ENCODE measurements around the gene CCNF.

Gene CCNF

DNA sequence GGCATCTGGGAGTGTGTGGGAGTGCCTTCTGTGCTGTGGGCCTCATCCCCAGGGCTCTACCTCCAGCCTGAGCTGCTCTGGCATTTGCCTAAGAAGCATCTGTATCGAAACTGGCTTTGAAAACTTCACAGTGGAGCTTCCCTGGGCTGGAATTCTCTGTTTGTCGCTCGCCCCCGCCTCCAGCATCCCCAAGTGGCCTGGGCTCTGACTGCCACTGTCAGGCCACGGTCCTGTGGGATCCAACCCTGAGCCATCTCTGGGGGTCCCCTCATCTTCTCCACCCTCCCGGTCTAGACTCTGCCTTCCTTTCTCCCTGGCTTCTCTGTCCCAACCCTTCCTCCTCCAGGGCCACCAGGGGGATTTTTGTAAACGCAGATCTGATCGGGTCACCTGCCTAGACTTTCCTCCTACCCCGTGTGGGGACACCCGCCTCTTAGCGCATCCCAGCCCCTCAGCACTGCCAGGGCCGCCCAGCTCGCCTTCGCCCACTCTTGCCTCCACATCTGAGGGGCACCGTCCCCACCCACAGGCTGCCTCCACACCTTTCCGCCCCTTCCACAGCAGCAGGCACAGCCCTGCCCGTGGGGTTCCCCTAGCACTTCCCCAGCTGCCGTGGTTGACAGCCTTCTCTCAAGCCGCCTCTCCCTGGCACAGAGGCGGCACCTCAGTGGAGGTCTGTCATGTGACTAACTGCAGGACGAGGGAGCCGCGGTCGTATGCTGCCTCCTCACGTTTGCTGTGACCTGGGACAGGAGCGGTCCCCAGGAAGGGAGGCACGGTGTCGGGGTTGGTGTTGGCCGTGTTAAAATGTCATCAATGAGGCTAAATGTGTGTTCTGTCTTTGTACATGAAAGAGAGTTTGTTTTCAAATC, 57.6 kb downstream of the CCNF start:
- TF ChIP-seq CTCF (IDR thresholded peaks at IDR 0.05; ENCODE audit: low read depth, low read length, missing control alignments) = no peak
- no peak overlapping the region for H3K4me3 ChIP-seq (replicated peaks; ENCODE audit: low read depth, low read length)

DNA sequence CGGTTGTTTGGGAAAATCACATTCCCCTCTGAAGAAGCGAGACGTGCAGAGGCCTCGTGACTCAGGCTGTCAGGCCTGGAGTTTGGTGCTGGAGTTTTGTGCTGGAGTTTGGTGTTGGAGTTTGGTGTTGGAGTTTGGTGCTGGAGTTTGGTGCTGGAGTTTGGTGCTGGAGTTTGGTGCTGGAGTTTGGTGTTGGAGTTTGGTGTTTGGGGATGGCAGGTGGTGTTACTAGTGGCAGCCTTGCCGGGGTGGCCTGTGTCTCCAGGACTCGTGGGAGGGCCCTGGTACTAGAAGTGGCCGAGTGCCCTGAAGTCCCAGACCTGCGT, 58.2 kb downstream of the CCNF start:
- no peak overlapping the region for H3K4me3 ChIP-seq (replicated peaks; ENCODE audit: low read depth, low read length)
- DNase-seq (ENCODE audit: extremely low read depth, low read depth) = no peak
- no peak for TF ChIP-seq CTCF (IDR thresholded peaks at IDR 0.05; ENCODE audit: low read depth, low read length, missing control alignments)

More for the DNA sequence above, 57.6 kb downstream of the CCNF start:
- no peak for DNase-seq (ENCODE audit: extremely low read depth, low read depth)

- TF ChIP-seq CTCF (IDR thresholded peaks at IDR 0.05; ENCODE audit: low read depth, low read length, missing control alignments) = no peak
- no peak for DNase-seq (ENCODE audit: extremely low read depth, low read depth)
- no peak overlapping the region for H3K4me3 ChIP-seq (replicated peaks; ENCODE audit: low read depth, low read length)
These were observed 58.8 kb downstream of the CCNF start for GRCh38 chr16:2487903-2488531.

DNA sequence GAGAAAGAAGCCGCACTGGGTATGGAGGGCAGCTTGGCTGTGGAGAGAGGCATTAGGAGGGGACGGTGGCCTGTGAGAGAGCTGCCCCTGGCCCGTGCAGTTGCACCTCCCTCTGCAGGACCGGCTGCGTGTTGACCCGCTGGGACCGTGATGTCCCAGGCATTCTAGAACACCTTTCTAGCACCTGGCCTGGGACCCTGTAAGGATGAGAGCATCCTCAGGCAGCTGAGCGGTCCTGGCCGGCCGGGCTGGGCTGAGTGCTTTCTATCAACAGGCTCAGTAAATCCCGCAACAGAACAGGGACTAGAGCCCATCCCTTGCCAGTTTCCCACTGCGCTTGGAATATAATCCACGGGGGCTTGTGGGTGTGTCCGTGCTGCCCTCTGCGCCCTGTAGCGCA, 60.3 kb downstream of the CCNF start:
- no peak for TF ChIP-seq CTCF (IDR thresholded peaks at IDR 0.05; ENCODE audit: low read depth, low read length, missing control alignments)
- no peak overlapping the region for H3K4me3 ChIP-seq (replicated peaks; ENCODE audit: low read depth, low read length)
- DNase-seq (ENCODE audit: extremely low read depth, low read depth) = no peak

DNA sequence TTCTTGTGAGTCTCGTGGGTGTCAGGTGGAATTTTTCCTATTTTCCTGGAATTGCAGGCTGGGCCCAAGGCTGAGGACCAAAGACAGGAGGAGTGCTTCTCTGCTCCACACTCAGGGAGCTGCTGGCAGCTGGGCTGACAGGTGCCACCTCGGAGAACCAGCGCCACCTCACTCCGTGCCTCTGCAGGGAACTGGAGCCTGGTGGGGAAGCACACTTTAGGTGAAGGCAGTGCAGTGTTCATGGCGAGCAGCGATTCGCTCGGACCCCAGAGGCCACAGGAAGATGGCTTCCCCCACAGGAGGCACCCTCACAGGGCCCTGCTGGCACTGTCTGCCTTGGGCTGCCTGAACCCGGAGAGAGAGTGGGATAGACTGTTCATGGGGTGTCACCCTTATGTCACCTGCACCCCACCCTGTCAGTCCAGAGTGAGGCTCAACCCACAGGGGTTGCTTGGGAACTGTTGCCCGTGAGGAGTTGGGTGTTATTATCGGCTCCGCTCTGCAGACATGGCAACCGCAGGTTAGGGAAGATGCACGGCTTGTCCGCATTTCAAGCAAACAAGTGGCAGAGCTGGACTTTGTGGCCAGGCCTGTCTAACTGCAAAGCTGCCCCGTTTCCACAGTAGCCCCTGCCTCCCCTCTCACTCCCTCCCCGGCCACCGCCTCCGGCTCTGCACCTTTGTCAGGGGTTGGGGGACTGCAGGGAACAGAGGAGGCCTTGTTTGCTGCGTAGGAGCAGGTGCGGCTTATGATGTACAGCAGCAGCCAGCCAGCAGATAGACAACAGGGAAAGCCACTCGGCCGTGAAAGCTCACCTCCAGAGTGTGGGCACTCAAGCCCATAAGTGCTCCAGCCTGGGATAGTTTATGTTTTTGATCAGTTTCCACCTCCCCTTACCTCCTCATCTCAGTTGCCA, 61.2 kb downstream of the CCNF start:
- H3K4me3 ChIP-seq (replicated peaks; ENCODE audit: low read depth, low read length) = no peak overlapping the region
- TF ChIP-seq CTCF (IDR thresholded peaks at IDR 0.05; ENCODE audit: low read depth, low read length, missing control alignments) = no peak
- DNase-seq (ENCODE audit: extremely low read depth, low read depth) = no peak

DNA sequence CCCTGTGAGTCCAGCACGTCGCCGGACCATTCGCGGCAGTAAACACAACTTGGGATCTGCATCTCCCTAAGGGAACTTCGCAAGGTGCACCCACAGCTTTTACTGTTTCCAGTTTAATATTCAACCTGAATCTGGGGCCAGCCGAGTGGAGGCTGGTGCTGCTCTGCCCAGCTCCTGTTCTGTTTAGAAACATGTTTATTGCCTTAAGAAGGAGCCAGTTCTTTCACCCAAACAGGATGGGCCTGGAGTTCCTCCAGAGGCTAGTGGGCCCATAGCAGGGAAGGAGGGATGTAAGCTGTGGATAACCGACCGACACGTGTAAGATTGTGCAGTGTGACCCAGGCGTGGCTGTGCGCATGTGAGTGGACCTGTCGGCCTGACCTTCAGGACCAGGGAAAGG, 63.0 kb downstream of the CCNF start:
- TF ChIP-seq CTCF (IDR thresholded peaks at IDR 0.05; ENCODE audit: low read depth, low read length, missing control alignments) = no peak
- DNase-seq (ENCODE audit: extremely low read depth, low read depth) = no peak
- H3K4me3 ChIP-seq (replicated peaks; ENCODE audit: low read depth, low read length) = no peak overlapping the region
